Transverse colon (tissue), 4 donors: ENCODE measurements around the gene RDX. TPM values are rescaled to one million over a fixed set of nuclear protein-coding genes. Genes with fewer than 3 reads are reported as not detected.

Source experiments
- DNase-seq: peaks from one replicate; pipeline ENCODE4 v3.0.0-alpha.2; 2019
- H3K27ac ChIP-seq, 4 donors: fragments of 200-600 bp; sonication (generic); 2 replicates each; pipeline ENCODE4 v1.5.1; 2016 to 2018; ENCODE audit warnings: inconsistent platforms in 4 of 4
- H3K27me3 ChIP-seq: fragments of 200-600 bp; sonication (generic); 2 replicates; pipeline ENCODE4 v1.5.1; 2017; ENCODE audit warnings: inconsistent platforms
- H3K36me3 ChIP-seq, 4 donors: fragments of 200-600 bp; sonication (generic); 2 replicates each; pipeline ENCODE4 v1.5.1; 2017 to 2019; ENCODE audit warnings: inconsistent platforms in 4 of 4
- H3K4me1 ChIP-seq, 4 donors: fragments of 200-600 bp; sonication (generic); 2 replicates each; pipeline ENCODE4 v1.5.1; 2017 to 2020; ENCODE audit warnings: inconsistent platforms in 4 of 4
- H3K4me3 ChIP-seq, 4 donors: fragments of 200-600 bp; sonication (generic); 1 replicate in 1 of 4; 2 replicates in 3 of 4; pipeline versions ENCODE4 v1.5.1 to v1.6.1; 2017 to 2019; ENCODE audit warnings: inconsistent platforms in 4 of 4
- H3K9me3 ChIP-seq, 2 donors: fragments of 200-600 bp; sonication (generic); 2 replicates each; pipeline ENCODE4 v1.5.1; 2017 to 2019; ENCODE audit warnings: inconsistent platforms in 2 of 2
- CTCF ChIP-seq, 5 experiments: fragments of 200-600 bp in 3 of 5; fragments of 450-650 bp in 2 of 5; sonication (generic) in 3 of 5; IDR thresholded peaks; 1 replicate in 2 of 5; 2 replicates in 3 of 5; pipeline ENCODE4 v1.5.1; 2016 to 2017; ENCODE audit warnings: antibody characterized with exemption in 5 of 5, inconsistent platforms in 3 of 5, mild to moderate bottlenecking in 2 of 5, moderate library complexity in 1 of 5
- EP300 ChIP-seq: sonication (generic); formaldehyde crosslinking; IDR thresholded peaks from one replicate; pipeline ENCODE4 v1.6.1; 2017; ENCODE audit warnings: antibody characterized with exemption, low read depth
- POLR2A ChIP-seq: fragments of 450-650 bp; IDR thresholded peaks from one replicate; pipeline ENCODE4 v1.6.1; 2016; ENCODE audit warnings: antibody characterized with exemption, mild to moderate bottlenecking, moderate library complexity
- POLR2AphosphoS5 ChIP-seq, 3 donors: sonication (generic); formaldehyde crosslinking; IDR thresholded peaks; one replicate each; pipeline ENCODE4 v1.6.1; 2016; ENCODE audit warnings: antibody characterized with exemption in 3 of 3
- WGBS, 2 donors: methylation state at CpG; one replicate each; pipeline ENCODE4 v1.1.5; 2018; ENCODE audit warnings: low coverage in 1 of 2; 5-methylcytosine and 5-hydroxymethylcytosine counted together
- in situ Hi-C, 4 donors: fragments of 200-750 bp; cut with MboI; loops; one replicate each; pipeline versions ENCODE4 v1.15.0 to v1.15.1; 2017; ENCODE audit warnings: low sequenced_read_pairs in 3 of 4, low pct_ligation_motif_present in 1 of 4, low pct_unique_long_range_greater_than_20kb in 1 of 4
- intact Hi-C: fragments of 100-400 bp; cut with DNase I; formaldehyde crosslinking; loops from one replicate; pipeline ENCODE4 v1.15.1; 2023; ENCODE audit warnings: low total_unique reads
- total RNA-seq, 4 donors: library from RNA; depleted of rRNA; stranded (reverse); fragments of >200 nt; gene quantifications; one replicate each; pipeline ENCODE4 v1.1.0, GENCODE V29; 2016

RDX gene
- total RNA-seq, 4 donors from 2014 or later: 16.8 to 34.8 (median 21.9) TPM

GRCh38 chr11:110301577-110301976 is 5.2 kb upstream of the RDX start:
- Histone ChIP-seq H3K36me3 (no peaks in the 10 kb centered on the region), H3K27ac (no peak overlapping the region), H3K27me3 (peaks cover 57% of the 10 kb centered on the region), H3K9me3 (no peaks in the 10 kb centered on the region), H3K4me1 (peaks cover 0 to 19% (median 12%) of the 10 kb centered on the region in 4 donors), H3K4me3 (no peak overlapping the region)
- DNase-seq: no peak
- in situ Hi-C loops (no loop called here), intact Hi-C loops (no loop called here)
- TF ChIP-seq POLR2A: no peak
- TF ChIP-seq POLR2AphosphoS5 (IDR thresholded peaks at IDR 0.05): no peak
- no peak for TF ChIP-seq EP300
- TF ChIP-seq CTCF (IDR thresholded peaks at IDR 0.05): no peak
- WGBS, 2 donors: 83 to 87% methylated on average over 4 of the region's 4 CpGs

GRCh38 chr11:110301032-110301431 is 4.6 kb upstream of the RDX start:
- H3K4me3 ChIP-seq: no peak overlapping the region
- H3K4me1 ChIP-seq: peaks cover 0 to 18% (median 12%) of the 10 kb centered on the region in 4 donors
- no peaks in the 10 kb centered on the region for H3K9me3 ChIP-seq
- H3K27me3 ChIP-seq: peaks cover 58% of the 10 kb centered on the region
- no peak for DNase-seq
- no peaks in the 10 kb centered on the region for H3K36me3 ChIP-seq
- TF ChIP-seq EP300: no peak
- TF ChIP-seq POLR2AphosphoS5 (IDR thresholded peaks at IDR 0.05): no peak
- no peak for TF ChIP-seq POLR2A
- no peak for TF ChIP-seq CTCF (IDR thresholded peaks at IDR 0.05)
- intact Hi-C loops: no loop called here
- in situ Hi-C loops: no loop called here
- no peak overlapping the region for H3K27ac ChIP-seq
- 95% methylated on average over 19 of the region's 27 CpGs; no CpG with 5 or more reads in 1 of the 2 donors for WGBS, 2 donors

- Histone ChIP-seq H3K27me3 (peaks cover 67% of the 10 kb centered on the region), H3K9me3 (no peaks in the 10 kb centered on the region), H3K4me3 (no peak overlapping the region), H3K4me1 (peaks cover 0 to 30% (median 12%) of the 10 kb centered on the region in 4 donors), H3K27ac (no peak overlapping the region), H3K36me3 (no peaks in the 10 kb centered on the region)
- in situ Hi-C loops (no loop called here), intact Hi-C loops (no loop called here)
- no peak for DNase-seq
- TF ChIP-seq CTCF (IDR thresholded peaks at IDR 0.05) (no peak), EP300 (no peak)
- 87 to 96% methylated on average over 5 to 6 of the region's 6 CpGs for WGBS, 2 donors
Observed at GRCh38 chr11:110299006-110299785, 2.8 kb upstream of the RDX start.

GRCh38 chr11:110298301-110298765 is 1.9 kb upstream of the RDX start:
- H3K36me3 ChIP-seq: no peaks in the 10 kb centered on the region
- no peak overlapping the region for H3K4me3 ChIP-seq
- peaks cover 70% of the 10 kb centered on the region for H3K27me3 ChIP-seq
- no peaks in the 10 kb centered on the region for H3K9me3 ChIP-seq
- in situ Hi-C loops (no loop called here), intact Hi-C loops (no loop called here)
- no peak for DNase-seq
- TF ChIP-seq POLR2A (no peak), CTCF (IDR thresholded peaks at IDR 0.05) (no peak), POLR2AphosphoS5 (IDR thresholded peaks at IDR 0.05) (no peak), EP300 (no peak)
- peaks cover 0 to 37% (median 16%) of the 10 kb centered on the region in 4 donors for H3K4me1 ChIP-seq
- WGBS, 2 donors: 64 to 76% methylated on average over 3 to 5 of the region's 5 CpGs
- H3K27ac ChIP-seq: no peak overlapping the region
